HepG2 (cell line): ENCODE data around the gene DPH3. TPM values are rescaled to one million over a fixed set of nuclear protein-coding genes. Genes with fewer than 3 reads are reported as not detected.
A peak's percentile ranks its signal among the peaks of the same experiment; 100 is the strongest.

Experiments used
- ATF5 ChIP-seq: sonication (generic); formaldehyde crosslinking; IDR thresholded peaks from 2 replicates; pipeline ENCODE4 v1.4.0; 2020; ENCODE audit warnings: mild to moderate bottlenecking, low read depth, missing genetic modification reagents
- HNRNPK ChIP-seq: fragments of 200-400 bp; formaldehyde crosslinking; IDR thresholded peaks from 2 replicates; pipeline ENCODE4 v1.6.1; 2018; ENCODE audit warnings: low read length, low read depth, moderate library complexity, mild to moderate bottlenecking; ENCODE audit not compliant: poor library complexity, severe bottlenecking
- HNRNPLL ChIP-seq: fragments of 200-400 bp; formaldehyde crosslinking; IDR thresholded peaks from 2 replicates; pipeline ENCODE4 v1.6.1; 2017; ENCODE audit warnings: mild to moderate bottlenecking, low read depth, low read length; ENCODE audit not compliant: poor library complexity, severe bottlenecking
- SSRP1 ChIP-seq: IDR thresholded peaks from 2 replicates; pipeline ENCODE4 v1.6.1; 2016; ENCODE audit warnings: control low read depth
- SUZ12 ChIP-seq: fragments of 150-350 bp; IDR thresholded peaks from 2 replicates; pipeline ENCODE4 v1.6.1; 2014; ENCODE audit warnings: low read depth, low read length
- TARDBP ChIP-seq: sonication (generic); formaldehyde crosslinking; IDR thresholded peaks from 2 replicates; pipeline ENCODE4 v1.8.0; 2022; ENCODE audit warnings: mild to moderate bottlenecking, missing genetic modification reagents
- TIGD3 ChIP-seq: sonication (generic); formaldehyde crosslinking; IDR thresholded peaks from 2 replicates; pipeline ENCODE4 v1.5.1; 2020; ENCODE audit warnings: mild to moderate bottlenecking, missing genetic modification reagents, borderline replicate concordance
- ZBTB49 ChIP-seq: sonication (generic); formaldehyde crosslinking; IDR thresholded peaks from 2 replicates; pipeline ENCODE4 v1.4.0; 2020; ENCODE audit warnings: missing genetic modification reagents, borderline replicate concordance
- ZNF180 ChIP-seq: sonication (generic); formaldehyde crosslinking; IDR thresholded peaks from 2 replicates; pipeline ENCODE4 v1.4.0; 2020; ENCODE audit warnings: low read depth, missing genetic modification reagents, borderline replicate concordance
- ZNF276 ChIP-seq: sonication (generic); formaldehyde crosslinking; IDR thresholded peaks from 2 replicates; pipeline ENCODE4 v1.4.0; 2020; ENCODE audit warnings: mild to moderate bottlenecking, low read depth, missing genetic modification reagents
- ZNF318 ChIP-seq: sonication (generic); formaldehyde crosslinking; IDR thresholded peaks from 2 replicates; pipeline ENCODE4 v1.4.0; 2020; ENCODE audit warnings: mild to moderate bottlenecking, missing genetic modification reagents
- ZNF615 ChIP-seq: sonication (generic); formaldehyde crosslinking; IDR thresholded peaks from 2 replicates; pipeline ENCODE4 v1.5.0; 2020; ENCODE audit warnings: mild to moderate bottlenecking, missing genetic modification reagents, borderline replicate concordance
- ZSCAN25 ChIP-seq: sonication (generic); formaldehyde crosslinking; IDR thresholded peaks from 2 replicates; pipeline ENCODE4 v1.8.0; 2022; ENCODE audit warnings: mild to moderate bottlenecking, missing genetic modification reagents
- polyA plus RNA-seq, 8 experiments: library from polyadenylated mRNA; depleted of rRNA in 3 of 8; stranded (reverse) in 7 of 8; unstranded in 1 of 8; fragments of >200 nt; fragmentation: Illumina TruSeq in 4 of 8; extraction: Trizol in 4 of 8; gene quantifications; 2 replicates each; pipeline versions ENCODE4 v1.2.1 to v1.2.3, GENCODE V29; 2011 to 2016; ENCODE audit warnings: low read depth in 4 of 8, missing spikeins in 1 of 8, mixed read lengths in 1 of 8; ENCODE audit not compliant: insufficient read depth in 1 of 8
- total RNA-seq, 5 experiments: library from RNA; depleted of rRNA; stranded (reverse); fragments of >200 nt; fragmentation: Illumina TruSeq; extraction: Trizol; gene quantifications; 2 replicates each; pipeline ENCODE4 v1.2.3, GENCODE V29; 2016; ENCODE audit warnings: low read depth in 1 of 5

DPH3 gene
- total and polyA plus RNA-seq, 2 of the 13 experiments (the other 11 are each of a cell fraction or from before 2014, with no cell fraction given): 18.3 to 21.6 TPM

- TF ChIP-seq ATF5 (CRISPR knock-in tag) (no peak), HNRNPLL (peak; percentile 65), ZNF276 (CRISPR knock-in tag) (no peak), ZSCAN25 (CRISPR knock-in tag) (no peak), TIGD3 (CRISPR knock-in tag) (no peak), TARDBP (CRISPR knock-in tag) (peak; percentile 30; the same call in 1 of the 2 replicates), HNRNPK (no peak), SUZ12 (no peak), SSRP1 (CRISPR knock-in tag) (no peak), ZNF615 (no peak; the same call in 1 of the 2 replicates), ZNF318 (no peak; the same call in 1 of the 2 replicates), ZNF180 (CRISPR knock-in tag) (no peak), ZBTB49 (no peak)
Measured at GRCh38 chr3:16264708-16265454, at the start of gene DPH3, which contains the start of gene OXNAD1 (continued).
